Gastrocnemius medialis (tissue), 4 donors: ENCODE measurements around the gene DIP2C.

ENCODE experiments used
- POLR2A ChIP-seq, 2 donors: fragments of 450-650 bp; IDR thresholded peaks; one replicate each; pipeline ENCODE4 v1.6.1; 2017; ENCODE audit warnings: antibody characterized with exemption in 2 of 2, mild to moderate bottlenecking in 2 of 2, moderate library complexity in 2 of 2
- TF ChIP-seq, protein P1 (sequence below), 5 experiments: fragments of 450-650 bp in 3 of 5; fragments of 200-600 bp in 2 of 5; sonication (generic) in 2 of 5; IDR thresholded peaks in 4 of 5; conservative IDR thresholded peaks in 1 of 5; 1 replicate in 4 of 5; 2 replicates in 1 of 5; pipeline ENCODE4 v1.5.1; 2016 to 2019; ENCODE audit warnings: antibody characterized with exemption in 5 of 5, mild to moderate bottlenecking in 3 of 5, moderate library complexity in 3 of 5

DNA sequence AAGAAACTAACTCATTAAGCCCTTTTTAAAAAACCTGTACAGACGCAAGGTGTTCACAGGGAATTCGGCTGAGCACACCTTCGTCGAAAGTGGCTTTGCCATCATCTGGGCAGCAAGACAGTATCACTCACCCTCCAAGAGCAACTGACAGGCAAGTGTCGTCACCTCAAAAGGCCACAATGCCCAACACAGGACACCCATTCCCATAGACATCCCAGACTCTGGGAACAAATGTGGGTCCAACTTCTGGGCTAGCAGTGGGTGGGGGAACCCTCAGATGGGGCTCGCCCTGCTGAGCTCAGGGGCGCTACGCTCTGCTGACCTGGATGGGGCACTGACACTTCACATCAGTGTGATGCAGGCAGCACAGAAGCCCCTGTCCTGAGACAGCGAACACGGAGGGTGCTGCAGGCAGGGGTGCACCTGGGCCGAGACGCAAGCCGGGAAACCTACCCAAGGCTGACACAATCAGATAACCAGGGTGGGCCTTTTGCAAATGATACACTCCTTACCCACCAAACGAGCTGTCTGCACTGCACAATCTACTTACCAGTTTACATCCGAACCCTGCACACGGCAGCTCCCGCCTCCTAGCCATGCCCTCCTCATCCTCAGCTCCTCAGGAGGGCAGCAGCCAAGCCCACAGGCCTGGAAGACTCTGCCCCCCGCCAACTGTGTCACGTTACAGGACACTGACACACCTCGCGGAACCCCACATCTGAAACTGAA lies 1.7 kb downstream of the DIP2C start:
- TF ChIP-seq, protein P1, sequence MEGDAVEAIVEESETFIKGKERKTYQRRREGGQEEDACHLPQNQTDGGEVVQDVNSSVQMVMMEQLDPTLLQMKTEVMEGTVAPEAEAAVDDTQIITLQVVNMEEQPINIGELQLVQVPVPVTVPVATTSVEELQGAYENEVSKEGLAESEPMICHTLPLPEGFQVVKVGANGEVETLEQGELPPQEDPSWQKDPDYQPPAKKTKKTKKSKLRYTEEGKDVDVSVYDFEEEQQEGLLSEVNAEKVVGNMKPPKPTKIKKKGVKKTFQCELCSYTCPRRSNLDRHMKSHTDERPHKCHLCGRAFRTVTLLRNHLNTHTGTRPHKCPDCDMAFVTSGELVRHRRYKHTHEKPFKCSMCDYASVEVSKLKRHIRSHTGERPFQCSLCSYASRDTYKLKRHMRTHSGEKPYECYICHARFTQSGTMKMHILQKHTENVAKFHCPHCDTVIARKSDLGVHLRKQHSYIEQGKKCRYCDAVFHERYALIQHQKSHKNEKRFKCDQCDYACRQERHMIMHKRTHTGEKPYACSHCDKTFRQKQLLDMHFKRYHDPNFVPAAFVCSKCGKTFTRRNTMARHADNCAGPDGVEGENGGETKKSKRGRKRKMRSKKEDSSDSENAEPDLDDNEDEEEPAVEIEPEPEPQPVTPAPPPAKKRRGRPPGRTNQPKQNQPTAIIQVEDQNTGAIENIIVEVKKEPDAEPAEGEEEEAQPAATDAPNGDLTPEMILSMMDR (IDR thresholded peaks at IDR 0.05 in 4 of 5, conservative IDR thresholded peaks at IDR 0.05 in 1 of 5): no peak
- no peak for TF ChIP-seq POLR2A (IDR thresholded peaks at IDR 0.05)
